AG20443 (cell line): ENCODE data around the gene CGRRF1.

ENCODE experiments used
- DNase-seq: peaks from one replicate; pipeline ENCODE4 v3.0.0; 2012; ENCODE audit warnings: low spot score, mixed read lengths

Gene CGRRF1

GRCh38 chr14:54548491-54548890, 38.8 kb downstream of the CGRRF1 start:
- no peak for DNase-seq

GRCh38 chr14:54549862-54550261, 40.2 kb downstream of the CGRRF1 start:
- DNase-seq, result no peak

GRCh38 chr14:54550514-54550913, 40.8 kb downstream of the CGRRF1 start:
- DNase-seq, result no peak

- no peak for DNase-seq
Measured at GRCh38 chr14:54554401-54554800, 44.7 kb downstream of the CGRRF1 start.

GRCh38 chr14:54555651-54556050, 45.9 kb downstream of the CGRRF1 start:
- DNase-seq, result no peak

- DNase-seq, result no peak
Measured at GRCh38 chr14:54556535-54556934, 46.8 kb downstream of the CGRRF1 start.

GRCh38 chr14:54562334-54562733, 52.6 kb downstream of the CGRRF1 start:
- DNase-seq, result peak; percentile 58

GRCh38 chr14:54564071-54564867, 54.6 kb downstream of the CGRRF1 start:
- DNase-seq, result no peak

GRCh38 chr14:54564868-54565784, 55.4 kb downstream of the CGRRF1 start:
- peak; percentile 62 for DNase-seq

GRCh38 chr14:54565785-54566409, 56.2 kb downstream of the CGRRF1 start:
- peak; percentile 95 for DNase-seq

- peak; percentile 66 for DNase-seq
Measured at GRCh38 chr14:54566410-54567223, 56.9 kb downstream of the CGRRF1 start, which contains the start of gene SAMD4A. Gene SAMD4A (plus strand): TSS chr14:54567128. CDS start chr14:54567917, 789 bp downstream.

GRCh38 chr14:54567224-54567638, 57.5 kb downstream of the CGRRF1 start:
- DNase-seq, result peak; percentile 17

GRCh38 chr14:54567639-54568561, 58.2 kb downstream of the CGRRF1 start:
- peak; percentile 43 for DNase-seq

GRCh38 chr14:54568821-54569595, 59.3 kb downstream of the CGRRF1 start:
- peak; percentile 48 for DNase-seq

GRCh38 chr14:54570047-54570446, 60.3 kb downstream of the CGRRF1 start:
- DNase-seq, result no peak

- peak; percentile 52 for DNase-seq
Measured at GRCh38 chr14:54570631-54571415, 61.1 kb downstream of the CGRRF1 start.

GRCh38 chr14:54572316-54572715, 62.6 kb downstream of the CGRRF1 start:
- no peak for DNase-seq

GRCh38 chr14:54574528-54574927, 64.8 kb downstream of the CGRRF1 start:
- no peak for DNase-seq

GRCh38 chr14:54577494-54577893, 67.8 kb downstream of the CGRRF1 start:
- DNase-seq, result no peak
